GM12878 (cell line): ENCODE results near the gene NR2F6. TPM values are rescaled to one million over a fixed set of nuclear protein-coding genes. Genes with fewer than 3 reads are reported as not detected.

Source experiments
- polyA plus RNA-seq, 11 experiments: library from polyadenylated mRNA; depleted of rRNA in 4 of 11; unstranded in 6 of 11; stranded (reverse) in 5 of 11; fragments of >200 nt; fragmentation: Nextera tagmentation in 4 of 11; fragmentation: Illumina TruSeq in 1 of 11; extraction: Ambion mirVana in 4 of 11; extraction: Trizol in 1 of 11; gene quantifications; 1 replicate in 1 of 11; 2 replicates in 10 of 11; pipeline versions ENCODE4 v1.2.1 to v1.2.3, GENCODE V29; 2011 to 2016; ENCODE audit warnings: inconsistent platforms in 2 of 11, missing spikeins in 2 of 11, low read depth in 1 of 11
- total RNA-seq, 4 experiments: library from RNA; depleted of rRNA in 3 of 4; stranded (reverse); fragments of >200 nt in 3 of 4; fragmentation: Illumina TruSeq in 1 of 4; extraction: Trizol in 1 of 4; gene quantifications; 2 replicates each; pipeline versions ENCODE4 v1.2.1 to v1.2.3, GENCODE V29; 2013 to 2021

NR2F6 gene
- total and polyA plus RNA-seq, 10 of the 15 experiments (the other 5 are each of a cell fraction or from before 2014, with no cell fraction given), result 0.18 to 15.5 (median 6.1) TPM

Other genes starting within 250 kb of the NR2F6 start
Only the 7 nearest of the 20 such genes appear.
- gene USE1, start 30.6 kb downstream of the NR2F6 start, total RNA-seq (2014; rRNA removed), result 10.9 and 16.7 TPM in 2 replicates
- 11.4 and 13.6 TPM in 2 replicates for gene USE1, start 30.6 kb downstream of the NR2F6 start, total RNA-seq (2014; rRNA removed; fragmentation: Illumina TruSeq; extraction: Trizol)
- gene USE1, start 30.6 kb downstream of the NR2F6 start, total RNA-seq (2021), result 18.6 and 19.6 TPM in 2 replicates
- gene USE1, start 30.6 kb downstream of the NR2F6 start, polyA plus RNA-seq (2011; rRNA removed), result 7.4 and 13.8 TPM in 2 replicates
- gene USE1, start 30.6 kb downstream of the NR2F6 start, polyA plus RNA-seq (2014; fragmentation: Illumina TruSeq; extraction: Trizol), result 3.7 and 9.7 TPM in 2 replicates
- gene USE1, start 30.6 kb downstream of the NR2F6 start, polyA plus RNA-seq (2014; fragmentation: Nextera tagmentation; extraction: Ambion mirVana), result 10 to 100 TPM in 1 of 2 experiments, 1 to 10 TPM in 1; 9.7 to 15.4 TPM
- 23.3 and 24.0 TPM in 2 replicates for gene USE1, start 30.6 kb downstream of the NR2F6 start, polyA plus RNA-seq (2014; rRNA removed)
- 10 to 100 TPM; 18.1 to 23.7 TPM for gene USE1, start 30.6 kb downstream of the NR2F6 start, polyA plus RNA-seq (2016; fragmentation: Nextera tagmentation; extraction: Ambion mirVana)
- gene OCEL1, start 19.7 kb downstream of the NR2F6 start, total RNA-seq (2014; rRNA removed), result 3.1 and 3.2 TPM in 2 replicates
- 3.2 and 3.4 TPM in 2 replicates for gene OCEL1, start 19.7 kb downstream of the NR2F6 start, total RNA-seq (2014; rRNA removed; fragmentation: Illumina TruSeq; extraction: Trizol)
- gene OCEL1, start 19.7 kb downstream of the NR2F6 start, total RNA-seq (2021), result 11.9 and 15.8 TPM in 2 replicates
- 1.4 and 2.8 TPM in 2 replicates for gene OCEL1, start 19.7 kb downstream of the NR2F6 start, polyA plus RNA-seq (2011; rRNA removed)
- 7.4 and 9.9 TPM in 2 replicates for gene OCEL1, start 19.7 kb downstream of the NR2F6 start, polyA plus RNA-seq (2014; fragmentation: Illumina TruSeq; extraction: Trizol)
- gene OCEL1, start 19.7 kb downstream of the NR2F6 start, polyA plus RNA-seq (2014; fragmentation: Nextera tagmentation; extraction: Ambion mirVana), result 1 to 10 TPM; 3.6 to 7.8 TPM
- gene OCEL1, start 19.7 kb downstream of the NR2F6 start, polyA plus RNA-seq (2014; rRNA removed), result 7.5 and 7.8 TPM in 2 replicates
- gene OCEL1, start 19.7 kb downstream of the NR2F6 start, polyA plus RNA-seq (2016; fragmentation: Nextera tagmentation; extraction: Ambion mirVana), result 10 to 100 TPM; 14.4 to 18.2 TPM
- gene USHBP1, start 18.8 kb upstream of the NR2F6 start, total RNA-seq (2014; rRNA removed), result 0.11 and 0.96 TPM in 2 replicates
- gene USHBP1, start 18.8 kb upstream of the NR2F6 start, total RNA-seq (2014; rRNA removed; fragmentation: Illumina TruSeq; extraction: Trizol), result 0.09 TPM in 1 of 2 replicates, not detected in the other
- 0.27 and 0.62 TPM in 2 replicates for gene USHBP1, start 18.8 kb upstream of the NR2F6 start, total RNA-seq (2021)
- 0.07 TPM in 1 of 2 replicates, not detected in the other for gene USHBP1, start 18.8 kb upstream of the NR2F6 start, polyA plus RNA-seq (2011; rRNA removed)
- gene USHBP1, start 18.8 kb upstream of the NR2F6 start, polyA plus RNA-seq (2014; fragmentation: Illumina TruSeq; extraction: Trizol), result not detected in 2 replicates
- gene USHBP1, start 18.8 kb upstream of the NR2F6 start, polyA plus RNA-seq (2014; fragmentation: Nextera tagmentation; extraction: Ambion mirVana), result under 1 TPM in 1 of 2 experiments, not detected in 1; 0.05 TPM
- 0.12 and 0.33 TPM in 2 replicates for gene USHBP1, start 18.8 kb upstream of the NR2F6 start, polyA plus RNA-seq (2014; rRNA removed)
- gene USHBP1, start 18.8 kb upstream of the NR2F6 start, polyA plus RNA-seq (2016; fragmentation: Nextera tagmentation; extraction: Ambion mirVana), result under 1 TPM; 0.33 to 0.44 TPM
- gene BABAM1, start 21.5 kb upstream of the NR2F6 start, total RNA-seq (2014; rRNA removed), result 104 and 108 TPM in 2 replicates
- gene BABAM1, start 21.5 kb upstream of the NR2F6 start, total RNA-seq (2014; rRNA removed; fragmentation: Illumina TruSeq; extraction: Trizol), result 74.7 and 81.9 TPM in 2 replicates
- 102 and 103 TPM in 2 replicates for gene BABAM1, start 21.5 kb upstream of the NR2F6 start, total RNA-seq (2021)
- gene BABAM1, start 21.5 kb upstream of the NR2F6 start, polyA plus RNA-seq (2011; rRNA removed), result 104 and 107 TPM in 2 replicates
- gene BABAM1, start 21.5 kb upstream of the NR2F6 start, polyA plus RNA-seq (2014; fragmentation: Illumina TruSeq; extraction: Trizol), result 47.7 and 86.7 TPM in 2 replicates
- 10 to 100 TPM; 11.9 to 37.4 TPM for gene BABAM1, start 21.5 kb upstream of the NR2F6 start, polyA plus RNA-seq (2014; fragmentation: Nextera tagmentation; extraction: Ambion mirVana)
- gene BABAM1, start 21.5 kb upstream of the NR2F6 start, polyA plus RNA-seq (2014; rRNA removed), result 129 and 142 TPM in 2 replicates
- gene BABAM1, start 21.5 kb upstream of the NR2F6 start, polyA plus RNA-seq (2016; fragmentation: Nextera tagmentation; extraction: Ambion mirVana), result 100 to 1,000 TPM; 153 to 154 TPM
- 10.7 and 13.4 TPM in 2 replicates for gene ANKLE1, start 36.0 kb upstream of the NR2F6 start, total RNA-seq (2014; rRNA removed)
- 4.6 and 5.5 TPM in 2 replicates for gene ANKLE1, start 36.0 kb upstream of the NR2F6 start, total RNA-seq (2014; rRNA removed; fragmentation: Illumina TruSeq; extraction: Trizol)
- 13.1 and 16.0 TPM in 2 replicates for gene ANKLE1, start 36.0 kb upstream of the NR2F6 start, total RNA-seq (2021)
- gene ANKLE1, start 36.0 kb upstream of the NR2F6 start, polyA plus RNA-seq (2011; rRNA removed), result 2.2 and 4.4 TPM in 2 replicates
- 6.2 and 8.4 TPM in 2 replicates for gene ANKLE1, start 36.0 kb upstream of the NR2F6 start, polyA plus RNA-seq (2014; fragmentation: Illumina TruSeq; extraction: Trizol)
- gene ANKLE1, start 36.0 kb upstream of the NR2F6 start, polyA plus RNA-seq (2014; fragmentation: Nextera tagmentation; extraction: Ambion mirVana), result 1 to 10 TPM; 2.2 to 2.3 TPM
- 17.9 and 20.8 TPM in 2 replicates for gene ANKLE1, start 36.0 kb upstream of the NR2F6 start, polyA plus RNA-seq (2014; rRNA removed)
- gene ANKLE1, start 36.0 kb upstream of the NR2F6 start, polyA plus RNA-seq (2016; fragmentation: Nextera tagmentation; extraction: Ambion mirVana), result 10 to 100 TPM; 16.5 to 16.6 TPM
- gene ABHD8, start 57.5 kb upstream of the NR2F6 start, total RNA-seq (2014; rRNA removed), result 8.8 and 12.0 TPM in 2 replicates
- gene ABHD8, start 57.5 kb upstream of the NR2F6 start, total RNA-seq (2014; rRNA removed; fragmentation: Illumina TruSeq; extraction: Trizol), result 2.1 TPM in 2 replicates
- gene ABHD8, start 57.5 kb upstream of the NR2F6 start, total RNA-seq (2021), result 10.0 and 13.1 TPM in 2 replicates
- 1.6 and 3.5 TPM in 2 replicates for gene ABHD8, start 57.5 kb upstream of the NR2F6 start, polyA plus RNA-seq (2011; rRNA removed)
- gene ABHD8, start 57.5 kb upstream of the NR2F6 start, polyA plus RNA-seq (2014; fragmentation: Illumina TruSeq; extraction: Trizol), result 0.55 and 1.5 TPM in 2 replicates
- under 1 TPM; 0.03 to 0.04 TPM for gene ABHD8, start 57.5 kb upstream of the NR2F6 start, polyA plus RNA-seq (2014; fragmentation: Nextera tagmentation; extraction: Ambion mirVana)
- gene ABHD8, start 57.5 kb upstream of the NR2F6 start, polyA plus RNA-seq (2014; rRNA removed), result 11.8 and 13.1 TPM in 2 replicates
- gene ABHD8, start 57.5 kb upstream of the NR2F6 start, polyA plus RNA-seq (2016; fragmentation: Nextera tagmentation; extraction: Ambion mirVana), result 10 to 100 TPM in 1 of 2 experiments, 1 to 10 TPM in 1; 8.4 to 12.5 TPM
- gene MRPL34, start 60.0 kb upstream of the NR2F6 start, total RNA-seq (2014; rRNA removed), result 118 and 126 TPM in 2 replicates
- gene MRPL34, start 60.0 kb upstream of the NR2F6 start, total RNA-seq (2014; rRNA removed; fragmentation: Illumina TruSeq; extraction: Trizol), result 33.4 and 37.2 TPM in 2 replicates
- 90.5 and 92.1 TPM in 2 replicates for gene MRPL34, start 60.0 kb upstream of the NR2F6 start, total RNA-seq (2021)
- gene MRPL34, start 60.0 kb upstream of the NR2F6 start, polyA plus RNA-seq (2011; rRNA removed), result 59.0 and 66.8 TPM in 2 replicates
- gene MRPL34, start 60.0 kb upstream of the NR2F6 start, polyA plus RNA-seq (2014; fragmentation: Illumina TruSeq; extraction: Trizol), result 28.1 and 41.6 TPM in 2 replicates
- gene MRPL34, start 60.0 kb upstream of the NR2F6 start, polyA plus RNA-seq (2014; fragmentation: Nextera tagmentation; extraction: Ambion mirVana), result 10 to 100 TPM in 1 of 2 experiments, 1 to 10 TPM in 1; 8.6 to 25.2 TPM
- 198 and 209 TPM in 2 replicates for gene MRPL34, start 60.0 kb upstream of the NR2F6 start, polyA plus RNA-seq (2014; rRNA removed)
- gene MRPL34, start 60.0 kb upstream of the NR2F6 start, polyA plus RNA-seq (2016; fragmentation: Nextera tagmentation; extraction: Ambion mirVana), result 100 to 1,000 TPM; 169 TPM